GM12864 (cell line): ENCODE results near the gene ST6GALNAC3.

ENCODE experiments used
- DNase-seq: peaks from one replicate; pipeline ENCODE4 v3.0.0-alpha.2; 2011; ENCODE audit warnings: low read depth
- H3K4me3 ChIP-seq: 2 replicates; pipeline ENCODE4 v1.5.1; 2011; ENCODE audit warnings: mild to moderate bottlenecking, low read depth, low read length, control low read depth
- CTCF ChIP-seq: IDR thresholded peaks from 2 replicates; pipeline ENCODE4 v1.5.1; 2011; ENCODE audit warnings: low read depth, mild to moderate bottlenecking, moderate library complexity, low read length, control low read depth, inconsistent platforms; ENCODE audit errors: missing control alignments

ST6GALNAC3 gene

GRCh38 chr1:76125473-76126219 lies 51.1 kb downstream of the ST6GALNAC3 start:
- TF ChIP-seq CTCF: no peak
- H3K4me3 ChIP-seq: no peak overlapping the region

DNA sequence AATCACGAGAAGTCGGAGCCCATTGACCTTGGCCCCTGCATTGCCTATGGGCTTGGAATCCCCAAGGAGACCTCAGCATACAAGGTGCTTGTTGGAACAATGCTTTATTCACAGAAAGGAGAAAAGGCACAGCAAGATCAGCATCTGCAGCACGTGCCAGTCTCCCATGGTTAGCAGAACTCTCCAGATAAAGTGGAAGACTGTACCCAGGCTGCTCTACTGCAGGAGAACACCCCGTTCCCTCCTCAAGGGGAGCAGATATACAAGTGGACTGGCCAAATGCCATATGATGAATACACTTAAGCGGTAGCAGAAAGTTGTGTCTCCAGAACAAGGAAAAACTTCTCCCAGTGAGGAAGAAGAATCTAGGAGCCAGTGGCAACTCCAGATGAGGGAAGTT lies 53.5 kb downstream of the ST6GALNAC3 start:
- H3K4me3 ChIP-seq: no peak overlapping the region
- TF ChIP-seq CTCF: no peak
- DNase-seq: no peak

More at GRCh38 chr1:76125473-76126219, 51.1 kb downstream of the ST6GALNAC3 start:
- DNase-seq: no peak

- no peak for TF ChIP-seq CTCF
Measured at GRCh38 chr1:76129731-76130130, 55.2 kb downstream of the ST6GALNAC3 start.

GRCh38 chr1:76130992-76131391 lies 56.4 kb downstream of the ST6GALNAC3 start:
- no peak overlapping the region for H3K4me3 ChIP-seq
- DNase-seq: no peak
- no peak for TF ChIP-seq CTCF

More at GRCh38 chr1:76129731-76130130, 55.2 kb downstream of the ST6GALNAC3 start:
- no peak overlapping the region for H3K4me3 ChIP-seq
- no peak for DNase-seq

DNA sequence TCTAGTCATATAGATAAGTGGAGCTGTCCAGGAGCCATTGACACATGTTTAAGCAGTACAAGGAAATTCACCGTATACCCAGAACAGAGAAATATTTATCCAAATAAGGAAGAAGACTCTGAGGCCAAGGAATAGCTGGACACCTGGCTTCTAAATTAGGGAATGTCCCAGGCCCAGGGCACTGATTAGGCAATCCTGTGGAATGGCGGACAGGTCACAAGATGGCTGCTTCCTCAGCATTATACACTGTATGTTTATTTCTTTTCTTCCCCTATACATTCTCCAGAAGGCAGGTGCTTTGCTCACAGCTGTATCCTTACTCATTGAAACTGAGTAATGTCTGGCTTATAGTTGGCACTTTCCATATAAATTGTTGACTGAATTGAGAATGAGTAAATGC lies 59.4 kb downstream of the ST6GALNAC3 start:
- DNase-seq: no peak
- no peak for TF ChIP-seq CTCF
- H3K4me3 ChIP-seq: no peak overlapping the region

DNA sequence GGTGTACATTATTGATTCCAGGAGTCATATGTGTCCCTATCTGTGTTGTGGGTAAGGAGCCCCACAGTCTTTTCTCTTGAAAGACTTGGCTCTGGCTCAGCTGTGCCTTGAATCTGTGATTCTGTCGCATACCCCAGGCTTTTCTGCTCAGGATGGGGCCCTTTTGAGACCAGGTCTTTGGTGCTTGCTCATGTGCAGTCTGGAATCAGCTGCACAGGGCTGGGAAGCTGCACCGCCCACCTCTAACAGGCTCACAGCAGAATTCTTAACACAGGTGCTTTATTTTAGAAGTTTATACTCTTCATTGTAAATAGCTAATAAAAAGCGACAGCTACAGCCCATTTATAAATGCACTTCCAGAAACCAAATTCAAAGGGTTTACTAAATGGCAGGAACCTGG lies 61.3 kb downstream of the ST6GALNAC3 start:
- H3K4me3 ChIP-seq: no peak overlapping the region
- no peak for DNase-seq
- TF ChIP-seq CTCF: no peak

GRCh38 chr1:76136894-76137293 lies 62.3 kb downstream of the ST6GALNAC3 start:
- H3K4me3 ChIP-seq: no peak overlapping the region
- no peak for DNase-seq
- no peak for TF ChIP-seq CTCF
